ENCODE results near the gene PLD5.

PLD5 gene

GRCh38 chr1:242062271-242062670, 462.2 kb downstream of the PLD5 start:
- TF ChIP-seq YY1 (IDR thresholded peaks at IDR 0.05; ENCODE audit: low read depth), result no peak
- no peak for TF ChIP-seq FOXM1 (IDR thresholded peaks at IDR 0.05; ENCODE audit: borderline replicate concordance, low read depth)
- no peak for TF ChIP-seq ZBTB7A (IDR thresholded peaks at IDR 0.05; ENCODE audit: low read depth)
- no peak for TF ChIP-seq NFIC (IDR thresholded peaks at IDR 0.05)
- TF ChIP-seq TEAD4 (IDR thresholded peaks at IDR 0.05), result no peak
- TF ChIP-seq USF1 (IDR thresholded peaks at IDR 0.05), result no peak
- no peak for TF ChIP-seq RAD21 (IDR thresholded peaks at IDR 0.05; ENCODE audit: low read depth)
- no peak for TF ChIP-seq EGR1 (IDR thresholded peaks at IDR 0.05)
- no peak for TF ChIP-seq CREB1 (IDR thresholded peaks at IDR 0.05; ENCODE audit: low read depth)
- TF ChIP-seq TCF12 (IDR thresholded peaks at IDR 0.05; ENCODE audit: low read depth), result no peak
- TF ChIP-seq TAF1 (IDR thresholded peaks at IDR 0.05; ENCODE audit: low read depth), result no peak

- TF ChIP-seq NFIC (IDR thresholded peaks at IDR 0.05) (no peak), CEBPB (IDR thresholded peaks at IDR 0.05) (no peak)
Observed at GRCh38 chr1:242059976-242060375, 464.5 kb downstream of the PLD5 start.

GRCh38 chr1:242057745-242058115, 466.8 kb downstream of the PLD5 start:
- TF ChIP-seq RAD21 (IDR thresholded peaks at IDR 0.05; ENCODE audit: low read depth) (no peak), ZBTB7A (IDR thresholded peaks at IDR 0.05; ENCODE audit: low read depth) (no peak), YY1 (IDR thresholded peaks at IDR 0.05; ENCODE audit: low read depth) (no peak), CREB1 (IDR thresholded peaks at IDR 0.05; ENCODE audit: low read depth) (no peak), TEAD4 (IDR thresholded peaks at IDR 0.05) (no peak), EP300 (IDR thresholded peaks at IDR 0.05; ENCODE audit: borderline replicate concordance) (no peak)

GRCh38 chr1:242056988-242057744, 467.3 kb downstream of the PLD5 start:
- TF ChIP-seq NFIC (IDR thresholded peaks at IDR 0.05) (no peak), TEAD4 (IDR thresholded peaks at IDR 0.05) (no peak), REST (IDR thresholded peaks at IDR 0.05; ENCODE audit: low read depth) (no peak), TAF1 (IDR thresholded peaks at IDR 0.05; ENCODE audit: low read depth) (no peak), CEBPB (IDR thresholded peaks at IDR 0.05) (no peak), MAX (IDR thresholded peaks at IDR 0.05) (no peak)

GRCh38 chr1:242055749-242056320, 468.7 kb downstream of the PLD5 start:
- TF ChIP-seq YY1 (IDR thresholded peaks at IDR 0.05; ENCODE audit: low read depth) (no peak), CEBPB (IDR thresholded peaks at IDR 0.05) (no peak), EP300 (IDR thresholded peaks at IDR 0.05; ENCODE audit: borderline replicate concordance) (no peak)

GRCh38 chr1:242043165-242043564, 481.3 kb downstream of the PLD5 start:
- no peak for TF ChIP-seq NFIC (IDR thresholded peaks at IDR 0.05)

- TF ChIP-seq TAF1 (IDR thresholded peaks at IDR 0.05; ENCODE audit: low read depth) (no peak), FOXM1 (IDR thresholded peaks at IDR 0.05; ENCODE audit: borderline replicate concordance, low read depth) (no peak), RAD21 (IDR thresholded peaks at IDR 0.05; ENCODE audit: low read depth) (no peak), NFIC (IDR thresholded peaks at IDR 0.05) (no peak), REST (IDR thresholded peaks at IDR 0.05; ENCODE audit: low read depth) (no peak), TCF12 (IDR thresholded peaks at IDR 0.05; ENCODE audit: low read depth) (no peak), CREB1 (IDR thresholded peaks at IDR 0.05; ENCODE audit: low read depth) (no peak), ZBTB7A (IDR thresholded peaks at IDR 0.05; ENCODE audit: low read depth) (no peak), USF1 (IDR thresholded peaks at IDR 0.05) (no peak), EP300 (IDR thresholded peaks at IDR 0.05; ENCODE audit: borderline replicate concordance) (no peak), YY1 (IDR thresholded peaks at IDR 0.05; ENCODE audit: low read depth) (no peak), CEBPB (IDR thresholded peaks at IDR 0.05) (no peak), TEAD4 (IDR thresholded peaks at IDR 0.05) (no peak), MAX (IDR thresholded peaks at IDR 0.05) (no peak), EGR1 (IDR thresholded peaks at IDR 0.05) (no peak)
Observed at GRCh38 chr1:242034392-242034791, 490.1 kb downstream of the PLD5 start.
